NCI-H1930 (cell line): Measurements from ENCODE around the gene SPIRE1.
A peak's percentile ranks its signal among the peaks of the same experiment; 100 is the strongest.

Source experiments
- DNase-seq, 2 experiments: peaks; one replicate each; lab custom pipeline; 2025; lab: John Stamatoyannopoulos, UW

The SPIRE1 gene

DNA sequence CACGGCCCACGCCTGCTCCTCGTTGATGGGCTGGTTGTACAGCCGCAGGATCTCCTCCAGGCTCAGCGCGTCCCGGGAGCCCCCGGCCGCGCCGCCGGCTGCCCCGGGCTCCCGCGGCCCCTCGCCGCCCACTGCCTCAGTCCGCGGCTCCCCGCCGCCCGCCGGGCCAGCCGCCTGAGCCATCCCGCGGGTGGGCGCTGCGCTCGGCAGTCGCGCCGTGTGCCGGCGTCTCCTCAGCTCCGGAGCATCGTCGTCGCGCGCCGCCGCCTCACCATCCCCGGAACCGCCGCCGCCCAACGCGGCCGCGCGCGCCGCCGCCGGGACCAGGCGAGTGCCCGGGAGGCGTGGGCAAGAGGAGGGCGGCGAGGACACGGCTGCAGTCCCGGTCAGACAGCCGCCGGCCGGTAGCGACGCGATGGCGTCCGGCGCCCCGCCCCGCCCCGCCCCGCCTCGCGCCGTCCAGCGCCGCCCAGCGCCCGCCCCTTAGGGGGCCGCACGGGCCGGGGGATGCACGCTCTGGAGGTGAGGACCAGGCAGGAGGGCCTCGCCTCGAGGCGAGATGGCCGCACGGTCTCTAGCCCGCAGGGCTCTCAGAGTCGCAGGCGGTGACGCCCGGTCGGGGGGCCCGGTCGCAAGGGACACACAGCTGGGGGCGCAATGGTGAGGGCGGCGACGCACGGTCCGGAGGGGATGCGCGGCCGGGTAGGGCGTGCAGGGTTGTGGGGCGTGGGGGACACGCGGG, at the start of gene SPIRE1:
TSS of gene SPIRE1 (minus strand) at position 424 of the 742 bp plus-strand sequence. CDS start at position 183, 241 bp downstream.
- DNase-seq, result peak; percentile 51 to 55

DNA sequence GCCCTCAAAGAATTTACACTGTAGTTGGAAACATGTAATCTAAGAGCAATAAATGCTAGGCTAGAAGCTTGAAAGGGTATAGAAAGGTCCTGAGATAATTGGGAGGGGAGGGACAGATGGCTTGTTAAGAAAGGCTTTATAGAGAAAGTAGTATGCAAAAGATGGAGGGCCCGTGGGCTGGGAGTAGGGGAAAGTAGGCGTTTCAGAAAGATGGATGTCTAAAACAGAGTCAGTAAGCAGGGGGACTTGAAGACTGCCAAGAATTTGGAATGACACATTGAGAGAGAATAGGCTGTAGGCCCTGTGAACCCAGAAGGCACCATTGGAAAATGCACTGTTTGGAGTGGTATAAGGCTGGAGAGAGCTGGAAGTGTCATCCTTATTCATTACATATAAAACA, 45.8 kb upstream of the SPIRE1 start:
- no peak for DNase-seq

DNA sequence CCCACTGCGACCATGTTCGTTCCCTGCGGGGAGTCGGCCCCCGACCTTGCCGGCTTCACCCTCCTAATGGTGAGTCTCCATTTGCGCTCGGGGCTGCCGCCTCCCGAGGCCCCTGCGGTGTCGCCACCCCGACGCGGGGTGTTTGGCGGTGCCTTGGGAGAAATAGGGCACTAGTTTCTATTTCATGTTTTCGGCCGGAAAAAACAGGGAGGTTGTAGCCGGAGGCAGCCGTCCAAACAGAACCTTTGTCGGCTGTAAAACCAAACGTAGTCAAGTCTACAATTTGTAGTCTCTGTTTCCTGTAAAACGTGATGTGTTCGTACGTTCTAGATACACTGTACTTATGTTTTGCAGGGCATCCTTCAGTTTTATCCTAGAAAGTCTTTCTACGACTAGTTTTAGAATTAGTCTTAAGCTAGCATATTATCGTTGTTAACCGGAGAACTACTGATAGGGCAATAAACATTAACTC, 45.2 kb upstream of the SPIRE1 start:
- no peak for DNase-seq

DNA sequence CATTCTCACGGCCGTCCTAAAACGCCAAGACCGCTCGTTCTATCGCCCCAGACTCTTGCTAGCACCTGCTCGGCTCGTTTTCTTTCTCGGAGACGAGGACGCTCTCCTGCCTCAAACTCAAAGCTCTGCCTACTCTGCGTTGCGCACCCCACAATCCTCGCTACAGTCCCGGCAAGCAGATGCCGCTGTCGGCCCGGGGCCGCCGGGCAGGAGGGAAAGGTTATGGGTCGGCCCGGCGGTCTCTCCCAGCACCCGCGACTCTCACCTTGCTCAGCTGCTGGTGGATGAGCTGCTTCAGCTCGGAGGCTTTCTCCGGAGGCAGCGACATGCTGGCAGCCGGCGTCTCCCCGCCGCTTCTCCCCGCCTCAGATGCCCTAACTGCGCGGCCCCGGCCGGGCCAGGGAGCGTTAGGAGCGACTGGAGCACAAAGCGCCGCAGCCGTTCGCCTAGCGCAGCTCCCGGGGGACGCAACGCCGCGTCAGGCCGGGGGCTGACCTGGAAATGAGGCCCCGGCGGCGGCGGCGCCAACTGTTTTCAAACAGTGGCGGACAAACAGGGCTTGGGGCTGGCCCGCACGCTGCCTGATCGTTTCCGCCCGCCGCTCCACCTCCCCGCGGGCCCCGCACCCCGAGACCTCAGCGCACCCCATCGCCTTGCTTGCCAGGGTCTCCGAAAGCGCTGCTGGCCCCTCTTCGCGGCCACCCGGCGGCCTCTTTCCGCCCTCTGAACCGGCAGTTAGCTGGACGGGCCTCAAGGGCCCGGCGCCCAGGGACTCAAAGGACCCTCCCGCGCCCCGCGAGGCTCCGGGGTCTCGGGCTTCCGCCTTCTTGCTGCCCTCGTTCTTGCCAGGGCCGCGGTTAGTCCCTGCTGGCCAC, 44.6 kb upstream of the SPIRE1 start, which contains the start of the genes CEP76 and PSMG2:
TSS of gene CEP76 (minus strand) at position 503 of the 875 bp plus-strand sequence. CDS start at position 328, 175 bp downstream.
TSS of gene PSMG2 (plus strand) at position 822 of the 875 bp plus-strand sequence. CDS start 66 bp downstream, outside the sequence.
- peak; percentile 61 to 77 for DNase-seq

DNA sequence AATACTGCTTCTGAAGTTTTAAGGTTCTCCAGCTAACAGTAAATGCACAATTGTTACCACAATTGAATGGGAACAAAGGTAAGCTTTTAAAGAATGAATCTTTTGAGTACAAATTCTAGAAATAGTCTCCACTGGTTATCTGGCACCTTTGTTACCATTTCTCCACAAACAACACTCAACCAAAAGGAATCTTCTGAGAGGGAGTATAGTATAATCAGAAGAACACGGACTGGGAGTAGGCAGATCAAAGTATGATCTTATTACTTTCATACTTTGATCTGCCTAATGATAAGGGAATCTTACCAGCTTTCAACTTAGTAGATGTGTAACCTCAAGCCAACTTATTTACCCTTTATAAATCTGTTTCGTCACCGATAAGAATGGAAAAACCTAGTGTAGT, 43.3 kb upstream of the SPIRE1 start:
- DNase-seq, result no peak

DNA sequence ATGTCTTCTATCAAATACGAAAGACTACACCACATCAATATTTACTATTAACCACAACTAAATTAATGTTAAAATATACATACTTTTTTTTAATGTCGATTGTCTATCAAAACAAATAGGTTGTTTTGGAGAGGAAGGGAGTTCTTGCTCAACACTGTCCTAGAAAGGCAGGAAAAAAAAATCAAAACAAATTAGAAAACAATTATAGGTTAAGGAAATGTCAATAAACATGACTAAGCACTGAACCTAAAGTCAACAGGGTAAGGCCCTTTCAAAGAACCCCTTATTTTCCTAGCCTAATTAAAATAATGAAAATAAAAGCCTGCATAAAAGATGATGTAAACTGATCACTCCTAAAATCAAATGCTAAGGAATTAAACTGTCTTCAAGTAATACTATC, 41.8 kb upstream of the SPIRE1 start:
- no peak for DNase-seq

DNA sequence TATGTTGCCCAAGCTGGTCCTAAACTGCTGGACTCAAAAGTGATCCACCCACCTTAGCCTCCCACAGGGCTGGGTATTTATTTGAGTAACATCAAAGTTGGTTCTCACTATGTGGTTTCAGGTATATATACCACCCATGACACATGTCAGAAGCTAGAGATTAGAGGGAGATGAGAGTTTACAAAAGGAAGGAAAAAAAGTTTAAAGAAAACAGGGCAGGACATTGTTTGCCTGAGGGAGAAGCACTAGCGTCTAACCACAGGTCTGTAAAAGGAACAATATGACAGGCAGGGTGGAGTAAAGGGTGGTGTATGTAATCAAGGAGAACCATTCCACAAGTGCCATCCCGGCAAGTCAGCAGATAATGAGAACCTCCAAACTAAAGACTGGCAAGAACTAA, 36.1 kb upstream of the SPIRE1 start:
- DNase-seq, result no peak

DNA sequence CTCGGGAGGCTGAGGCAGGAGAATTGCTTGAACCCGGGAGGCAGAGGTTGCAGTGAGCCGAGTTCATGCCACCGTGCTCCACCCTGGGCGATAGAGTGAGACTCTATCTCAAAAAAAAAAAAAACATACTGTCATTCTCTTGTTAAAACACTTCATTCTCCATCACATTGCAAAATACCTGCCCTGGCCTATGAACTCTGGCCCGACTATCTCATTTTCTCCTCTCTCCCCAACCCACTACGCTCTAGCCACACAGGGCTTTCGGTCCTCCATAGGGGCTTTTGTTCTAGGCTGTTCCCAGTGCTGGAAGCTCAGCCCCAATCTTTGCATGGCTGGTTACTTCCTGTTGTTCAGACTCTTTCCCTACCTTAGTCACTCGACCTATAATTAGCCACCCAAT, 34.3 kb upstream of the SPIRE1 start:
- DNase-seq, result no peak

DNA sequence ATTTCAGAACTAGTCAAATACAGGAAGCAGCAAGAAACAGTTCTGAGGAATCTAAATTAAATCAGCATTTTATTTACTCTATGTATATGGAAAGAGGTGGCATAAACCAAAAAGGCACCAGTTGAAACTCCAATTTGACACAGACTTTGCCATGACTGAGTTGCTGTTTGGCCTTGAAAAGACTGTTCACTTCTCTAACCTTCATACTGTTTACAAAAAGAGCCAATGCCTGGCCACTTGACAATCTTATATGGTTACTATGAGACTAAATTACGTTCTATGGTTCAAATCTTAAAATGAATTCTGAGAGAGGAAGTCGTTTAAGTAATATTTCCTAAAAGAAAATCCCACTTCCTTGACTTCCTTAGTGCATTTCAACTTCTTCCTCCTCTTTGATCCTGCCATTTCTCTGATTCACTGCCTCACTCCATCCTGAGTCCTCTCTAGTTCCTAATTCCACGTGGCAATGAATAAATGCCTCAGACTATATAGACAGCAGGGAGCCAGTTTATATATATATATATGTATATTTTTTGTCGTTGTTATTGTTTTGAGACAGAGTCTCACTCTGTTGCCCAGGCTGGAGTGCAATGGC, 31.4 kb upstream of the SPIRE1 start:
- DNase-seq, result no peak

DNA sequence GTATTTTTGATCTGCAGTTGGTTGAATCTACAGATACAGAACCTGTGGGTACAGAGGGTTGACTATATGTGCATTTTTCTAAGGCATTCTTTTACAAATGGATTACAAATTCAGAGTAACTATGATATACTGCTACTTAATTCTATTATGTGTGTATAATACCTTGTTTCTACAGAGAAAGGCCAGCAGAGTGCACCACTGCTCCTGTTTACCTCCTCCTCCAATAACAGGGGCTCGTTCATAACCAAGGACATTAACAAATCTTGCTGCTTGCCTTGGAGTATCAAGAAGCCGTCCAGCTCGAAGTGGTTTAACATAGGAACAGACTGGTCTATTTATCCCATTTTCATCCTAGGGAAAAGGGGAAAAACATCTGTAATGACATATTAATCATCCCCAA, 28.2 kb upstream of the SPIRE1 start:
- no peak for DNase-seq

DNA sequence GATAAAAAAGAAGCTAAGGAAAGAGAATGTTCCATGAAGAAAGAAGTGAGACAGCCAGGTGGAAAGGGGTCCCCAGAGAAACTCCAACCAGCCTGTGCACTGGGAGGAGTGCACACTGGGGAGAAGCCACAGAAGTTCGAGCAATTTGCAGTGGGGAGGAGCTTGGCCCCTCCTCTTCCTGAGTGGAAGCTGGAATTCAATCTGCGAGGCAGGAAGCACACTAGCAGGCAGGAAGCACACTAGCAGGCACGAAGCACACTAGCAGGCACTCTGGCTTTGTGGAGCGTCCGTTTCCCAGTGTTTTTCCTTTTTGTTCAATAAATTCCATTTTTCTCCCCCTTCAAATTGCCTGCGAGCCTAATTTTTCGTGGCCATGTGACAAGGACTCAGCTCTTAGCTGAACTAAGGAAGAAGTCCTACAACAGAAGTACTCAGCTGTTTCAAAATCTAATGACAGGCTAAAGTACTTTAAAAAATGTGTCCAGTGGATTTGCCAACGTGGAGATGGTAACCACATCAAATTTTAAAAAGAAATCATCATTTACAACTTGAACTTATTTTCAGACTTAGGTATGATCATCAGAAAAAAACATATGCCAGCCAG, 21.4 kb upstream of the SPIRE1 start:
- DNase-seq, result no peak

DNA sequence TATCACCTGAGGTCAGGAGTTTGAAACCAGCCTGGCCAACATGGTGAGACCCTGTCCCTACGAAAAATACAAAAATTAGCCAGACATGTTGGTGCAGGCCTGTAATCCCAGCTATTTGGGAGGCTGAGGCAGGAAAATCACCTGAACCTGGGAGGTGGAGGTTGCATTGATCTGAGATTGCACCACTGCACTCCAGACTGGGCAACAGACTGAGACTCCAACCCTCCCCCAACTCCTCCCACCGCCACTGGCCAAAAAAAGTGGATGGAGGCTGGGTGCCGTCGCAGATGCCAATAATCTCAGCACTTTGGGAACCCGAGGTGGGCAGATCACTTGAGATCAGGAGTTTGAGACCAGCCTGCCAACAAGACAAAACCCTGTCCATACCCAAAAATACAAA, 10.1 kb upstream of the SPIRE1 start:
- DNase-seq, result no peak

DNA sequence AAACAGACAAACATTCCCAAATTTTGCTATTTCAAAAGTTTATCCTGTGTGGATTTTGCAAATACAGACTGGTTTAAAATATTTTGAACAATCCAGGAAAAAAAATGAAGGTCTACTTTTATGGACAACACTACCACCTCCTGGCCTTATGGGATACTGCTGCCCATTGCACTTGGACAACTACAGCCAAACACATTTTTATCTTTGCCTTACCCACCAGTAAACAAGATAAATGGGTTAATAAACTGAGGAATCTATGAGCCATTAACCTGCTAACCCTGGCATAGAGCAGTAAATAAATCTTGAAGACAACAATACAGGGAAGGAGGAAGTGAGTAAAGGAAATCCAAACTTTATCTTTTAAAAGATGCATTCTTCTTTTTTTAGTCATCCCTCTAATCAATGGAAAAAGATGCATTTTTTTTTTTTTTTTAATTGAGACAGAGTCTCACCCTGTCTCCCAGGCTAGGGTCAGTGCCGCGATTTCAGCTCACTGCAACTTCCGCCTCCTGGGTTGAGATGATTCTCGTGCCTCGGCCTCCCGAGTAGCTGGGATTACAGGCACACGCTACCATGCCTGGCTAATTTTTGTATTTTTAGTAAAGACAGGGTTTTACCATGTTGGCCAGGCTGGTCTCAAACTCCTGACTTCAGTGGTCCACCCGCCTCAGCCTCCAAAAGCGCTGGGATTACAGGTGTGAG, 2.1 kb upstream of the SPIRE1 start:
- DNase-seq, result peak in 1 of 2 experiments; percentile 9

DNA sequence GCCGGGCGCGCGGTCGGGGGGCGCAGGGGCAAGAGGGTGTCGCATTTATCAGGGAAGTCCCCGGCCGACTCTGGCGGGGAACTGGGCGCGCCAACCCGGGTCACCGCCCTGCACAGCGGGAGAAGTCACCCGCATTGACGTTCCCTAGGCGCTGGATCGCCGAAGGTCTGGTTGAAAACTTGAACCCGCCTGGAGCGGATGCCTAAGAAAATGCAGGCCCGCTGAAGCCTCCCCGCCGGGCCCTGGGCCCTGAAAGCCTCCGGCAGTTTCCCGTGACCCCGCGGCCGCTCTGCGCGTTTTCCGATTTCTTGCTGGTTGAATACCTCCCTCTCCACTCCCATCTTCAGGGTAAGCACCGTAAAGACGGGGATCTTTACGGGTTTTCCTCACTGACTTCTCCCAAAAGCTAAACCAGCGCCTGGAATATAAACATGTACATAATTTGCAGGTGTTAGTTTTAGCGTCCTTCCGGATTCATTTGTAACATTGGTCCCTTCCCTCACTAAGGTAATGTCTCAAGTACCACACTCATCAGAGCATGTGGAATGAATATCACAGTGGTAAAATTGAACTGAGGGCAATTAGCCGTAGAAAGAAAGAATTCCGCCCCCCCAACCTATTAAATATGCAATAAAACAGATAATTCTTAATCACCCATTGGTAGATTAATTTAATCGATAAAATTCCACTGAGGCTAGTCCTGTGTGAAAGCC, 675 bp upstream of the SPIRE1 start:
- DNase-seq, result no peak

DNA sequence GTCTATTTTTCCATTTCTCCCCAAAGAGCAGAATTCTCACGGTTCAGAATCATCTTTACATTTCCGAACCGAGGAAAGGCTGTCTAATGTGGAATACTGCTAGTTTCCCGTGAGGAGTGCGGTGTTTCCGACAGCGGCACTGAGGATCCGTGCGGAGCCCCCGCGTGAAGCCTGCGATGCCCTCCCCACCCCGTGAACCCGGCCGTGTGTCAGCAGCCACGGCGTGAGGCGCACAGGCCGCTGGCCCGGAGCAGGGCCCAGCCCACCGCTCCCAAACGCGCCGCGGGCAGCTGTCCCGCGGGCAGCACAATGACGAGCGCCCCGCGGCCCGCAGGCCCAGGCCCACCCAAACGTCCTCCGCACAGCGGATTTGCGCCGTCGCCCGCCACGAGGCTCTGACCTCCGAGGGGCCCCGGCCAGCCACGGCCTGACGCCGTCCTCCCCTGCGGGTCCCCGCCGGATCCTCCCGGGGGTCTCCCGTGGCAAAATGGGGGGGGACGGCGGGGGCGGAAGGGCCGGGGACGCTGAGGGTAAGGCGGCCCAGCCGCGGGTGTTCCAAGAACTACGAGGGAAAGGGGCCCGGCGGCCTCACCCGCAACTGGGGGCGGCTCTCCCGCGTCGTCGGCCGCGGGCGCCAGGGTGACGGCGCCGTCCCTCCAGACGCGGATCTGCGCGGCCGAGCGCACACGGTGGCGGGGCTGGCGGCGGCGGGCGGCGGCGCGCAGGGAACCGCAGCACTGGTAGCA, 796 bp downstream of the SPIRE1 start:
- no peak for DNase-seq

DNA sequence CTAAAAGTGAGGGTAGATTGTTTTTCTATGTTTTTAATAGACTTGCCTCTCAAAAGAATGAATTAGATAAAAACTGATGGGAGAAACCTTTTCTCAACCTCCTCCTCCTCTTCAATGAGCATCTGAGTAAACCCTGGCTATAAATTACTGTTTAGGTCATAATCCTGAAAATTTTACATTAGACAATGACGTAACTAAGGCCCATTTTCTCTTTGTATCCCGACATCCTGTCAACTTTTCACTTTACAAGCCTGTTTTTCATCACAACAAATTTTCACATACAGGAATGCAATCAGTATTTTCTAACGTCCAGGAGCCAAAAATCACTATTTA, 1.3 kb downstream of the SPIRE1 start:
- no peak for DNase-seq

DNA sequence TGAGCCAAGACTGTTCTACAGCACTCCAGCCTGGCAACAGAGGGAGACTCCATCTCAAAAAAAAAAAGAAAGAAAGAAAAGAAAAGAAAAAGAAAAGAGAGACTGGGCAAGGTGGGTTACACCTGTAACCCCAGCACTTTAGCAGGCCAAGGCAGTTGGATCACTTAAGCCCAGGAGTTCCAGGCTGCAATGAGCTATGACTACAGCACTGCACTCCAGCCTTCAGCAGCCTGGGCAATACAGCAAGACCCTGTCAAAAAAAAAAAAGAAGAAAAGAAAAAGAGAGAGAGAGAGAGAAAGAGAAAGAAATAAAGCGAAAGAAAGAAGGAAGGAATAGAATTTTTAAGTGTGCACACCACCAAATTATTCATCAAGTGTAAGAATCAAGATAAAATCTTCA, 2.9 kb downstream of the SPIRE1 start:
- no peak for DNase-seq

DNA sequence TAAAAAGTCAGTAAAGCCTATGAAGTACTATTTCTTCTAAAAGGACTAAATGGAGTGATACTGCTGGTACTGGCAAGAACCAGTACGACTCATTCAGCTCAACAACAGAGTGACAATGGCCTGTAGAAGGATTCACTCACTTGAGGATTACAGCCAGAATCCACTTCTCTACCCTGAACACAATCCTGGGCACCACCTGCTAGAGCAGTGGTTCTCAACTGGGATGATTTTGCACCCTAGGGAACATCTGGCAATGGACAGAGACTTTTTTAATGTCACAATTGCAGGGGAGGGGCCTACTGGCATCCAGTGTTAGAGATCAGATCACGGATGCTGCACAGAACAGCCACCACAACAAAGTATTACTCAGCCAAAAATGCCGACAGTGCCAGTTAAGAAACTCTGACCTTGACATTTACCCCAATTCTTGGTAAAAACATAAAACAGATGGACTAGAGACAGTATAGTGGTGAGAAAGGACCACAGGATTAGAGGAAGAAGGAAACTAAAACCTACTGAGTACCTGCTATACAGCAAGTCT, 5.0 kb downstream of the SPIRE1 start:
- no peak for DNase-seq

DNA sequence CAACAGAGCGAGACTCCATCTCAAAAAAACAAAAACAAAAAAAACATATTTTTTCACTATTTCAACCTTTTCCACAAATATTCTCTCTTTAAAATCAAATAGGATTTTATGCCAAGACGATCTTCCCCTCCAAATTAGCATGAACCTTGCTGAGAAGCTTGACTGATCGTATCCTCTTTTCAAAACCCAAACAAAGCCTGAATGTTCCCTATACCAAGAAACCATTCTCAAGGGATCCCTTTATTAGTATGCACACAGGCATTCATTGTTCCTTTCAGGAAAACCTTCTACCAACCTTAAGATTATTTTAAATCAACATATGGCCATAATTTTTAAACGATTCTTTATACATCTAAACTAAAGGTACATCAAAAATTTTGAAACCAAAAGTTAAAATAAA, 6.3 kb downstream of the SPIRE1 start:
- no peak for DNase-seq

DNA sequence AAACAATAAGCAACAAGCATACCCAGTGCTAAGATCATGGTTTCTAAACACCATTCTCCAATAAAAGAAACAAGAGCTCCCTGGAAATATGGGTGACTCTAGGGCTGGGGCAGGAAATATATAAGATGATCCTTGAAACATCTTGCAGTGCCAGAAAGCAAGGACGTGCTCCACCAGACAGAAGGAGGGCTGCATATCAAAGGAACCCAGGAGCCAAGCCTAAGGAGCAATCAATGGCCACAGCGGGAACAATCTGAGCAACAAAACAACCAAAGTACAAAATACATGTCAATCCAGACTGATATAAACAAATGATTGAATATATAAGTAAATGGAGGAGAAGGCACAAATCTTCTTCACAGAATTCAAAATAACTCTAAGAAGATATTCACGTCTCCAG, 10.1 kb downstream of the SPIRE1 start:
- no peak for DNase-seq
